ENCODE results near the gene TMC8. TPM values are rescaled to one million over a fixed set of nuclear protein-coding genes. Genes with fewer than 3 reads are reported as not detected.

Gene TMC8
- total RNA-seq, 1 experiment from 2014 or later, result not detected

GRCh38 chr17:78110363-78111015, 20.1 kb upstream of the TMC8 start:
- ChIA-PET POLR2A (no interaction called here), CTCF (interaction anchor here (0.6 kb wide), 1 partner anchor 144 kb away, joined by 3 read pairs; no protein-coding TSS in a partner anchor)
- H3K27me3 ChIP-seq (replicated peaks; ENCODE audit: control insufficient read depth, insufficient read depth, low read length), result no peaks in the 10 kb centered on the region
- DNase-seq, result no peak
- H3K4me3 ChIP-seq (ENCODE audit: low read depth, low read length), result no peak overlapping the region
- intact Hi-C loops (cut with micrococcal nuclease; ENCODE audit: unreplicated experiment), result no loop called here
- H3K4me1 Mint-ChIP-seq (ENCODE audit: low read depth, unreplicated experiment), result peaks cover 6% of the 10 kb centered on the region
- H3K36me3 Mint-ChIP-seq (ENCODE audit: insufficient read depth, unreplicated experiment), result peaks cover 14% of the 10 kb centered on the region
- no peaks in the 10 kb centered on the region for H3K9me3 ChIP-seq
- BruUV-seq (replicated peaks), result no TSS peak
- peaks cover 9% of the 10 kb centered on the region for H3K4me1 ChIP-seq
- no peaks in the 10 kb centered on the region for H3K9me3 Mint-ChIP-seq (ENCODE audit: unreplicated experiment)
- no peak overlapping the region for H3K27ac Mint-ChIP-seq (ENCODE audit: unreplicated experiment)
- no peak for TF ChIP-seq CTCF (IDR thresholded peaks at IDR 0.05; ENCODE audit: insufficient read depth in 1 of 2, low read depth in 1 of 2, low read length in 1 of 2, severe bottlenecking in 1 of 2, unreplicated experiment in 1 of 2)
- no peak overlapping the region for H3K4me3 Mint-ChIP-seq (ENCODE audit: unreplicated experiment)
- H3K27me3 Mint-ChIP-seq (ENCODE audit: insufficient read depth, unreplicated experiment), result no peaks in the 10 kb centered on the region
- no peaks in the 10 kb centered on the region; the same call in 1 of the 2 replicates for H3K36me3 ChIP-seq (ENCODE audit: control insufficient read depth, insufficient read depth, low read length)

- intact Hi-C loops (cut with micrococcal nuclease; ENCODE audit: unreplicated experiment), result no loop called here
- peaks cover 14% of the 10 kb centered on the region for H3K36me3 Mint-ChIP-seq (ENCODE audit: insufficient read depth, unreplicated experiment)
Observed at GRCh38 chr17:78111016-78111726, 19.4 kb upstream of the TMC8 start.

More at GRCh38 chr17:78111016-78111726, 19.4 kb upstream of the TMC8 start:
- H3K27me3 Mint-ChIP-seq (ENCODE audit: insufficient read depth, unreplicated experiment), result no peaks in the 10 kb centered on the region
- Histone ChIP-seq H3K36me3 (ENCODE audit: control insufficient read depth, insufficient read depth, low read length) (no peaks in the 10 kb centered on the region; the same call in 1 of the 2 replicates), H3K4me3 (ENCODE audit: low read depth, low read length) (no peak overlapping the region), H3K9me3 (no peaks in the 10 kb centered on the region), H3K27me3 (replicated peaks; ENCODE audit: control insufficient read depth, insufficient read depth, low read length) (no peaks in the 10 kb centered on the region), H3K4me1 (peaks cover 4% of the 10 kb centered on the region; the same call in 1 of the 2 replicates)
- ChIA-PET CTCF (no interaction called here), POLR2A (no interaction called here)
- no peaks in the 10 kb centered on the region for H3K9me3 Mint-ChIP-seq (ENCODE audit: unreplicated experiment)
- no peak for DNase-seq
- no TSS peak for BruUV-seq (replicated peaks)
- no peak overlapping the region for H3K4me3 Mint-ChIP-seq (ENCODE audit: unreplicated experiment)
- peaks cover 6% of the 10 kb centered on the region for H3K4me1 Mint-ChIP-seq (ENCODE audit: low read depth, unreplicated experiment)
- TF ChIP-seq CTCF (IDR thresholded peaks at IDR 0.05; ENCODE audit: insufficient read depth in 1 of 2, low read depth in 1 of 2, low read length in 1 of 2, severe bottlenecking in 1 of 2, unreplicated experiment in 1 of 2), result no peak
- H3K27ac Mint-ChIP-seq (ENCODE audit: unreplicated experiment), result no peak overlapping the region

All from Caco-2 (cell line).